GM23338 (cell line): ENCODE data around the gene FHL2. TPM values are rescaled to one million over a fixed set of nuclear protein-coding genes. Genes with fewer than 3 reads are reported as not detected.

Source experiments
- ATAC-seq: fragments of 200-7000 bp; cut with Tn5 transposase; 3 replicates; pipeline ENCODE4 v1.9.1; 2020
- DNase-seq: peaks from one replicate; pipeline ENCODE4 v3.0.0-alpha.2; 2015; ENCODE audit warnings: low spot score
- H2AFZ ChIP-seq: fragments of 200-600 bp; sonication (generic); 2 replicates; pipeline ENCODE4 v1.8.0; 2016; ENCODE audit warnings: antibody characterized with exemption, mild to moderate bottlenecking, moderate library complexity
- H3F3A ChIP-seq: fragments of 200-600 bp; sonication (generic); replicated peaks from 2 replicates; pipeline ENCODE4 v1.8.0; 2017; ENCODE audit warnings: antibody characterized with exemption, mixed run types, low read depth
- H3K27ac ChIP-seq: fragments of 200-600 bp; sonication (generic); 2 replicates; pipeline ENCODE4 v1.6.1; 2016; ENCODE audit warnings: low read depth
- H3K27me3 ChIP-seq: fragments of 200-600 bp; sonication (generic); 2 replicates; pipeline ENCODE4 v1.8.0; 2016; ENCODE audit warnings: mild to moderate bottlenecking, mixed run types, moderate library complexity; ENCODE audit not compliant: insufficient read depth
- H3K36me3 ChIP-seq: fragments of 200-600 bp; sonication (generic); 2 replicates; pipeline ENCODE4 v1.8.0; 2016; ENCODE audit warnings: mild to moderate bottlenecking; ENCODE audit not compliant: insufficient read depth
- H3K4me1 ChIP-seq: fragments of 200-600 bp; sonication (generic); 2 replicates; pipeline ENCODE4 v1.8.0; 2016; ENCODE audit warnings: mild to moderate bottlenecking, moderate library complexity; ENCODE audit not compliant: insufficient read depth
- H3K4me2 ChIP-seq: fragments of 200-600 bp; sonication (generic); 2 replicates; pipeline ENCODE4 v1.7.1; 2017; ENCODE audit warnings: mixed run types
- H3K4me3 ChIP-seq: fragments of 200-600 bp; sonication (generic); 2 replicates; pipeline ENCODE4 v1.6.1; 2016; ENCODE audit warnings: mixed run types
- H3K79me2 ChIP-seq: fragments of 200-600 bp; sonication (generic); replicated peaks from 2 replicates; pipeline ENCODE4 v1.8.0; 2017; ENCODE audit warnings: mild to moderate bottlenecking; ENCODE audit not compliant: insufficient read depth
- H3K9me2 ChIP-seq: fragments of 200-600 bp; sonication (generic); 2 replicates; pipeline ENCODE4 v1.8.0; 2017; ENCODE audit not compliant: insufficient read depth
- H4K20me1 ChIP-seq: fragments of 200-600 bp; sonication (generic); replicated peaks from 2 replicates; pipeline ENCODE4 v1.8.0; 2017; ENCODE audit warnings: mild to moderate bottlenecking; ENCODE audit not compliant: insufficient read depth
- H3K27ac Mint-ChIP-seq: 2 replicates; pipeline ENCODE4 v1.8.0; 2020; ENCODE audit warnings: inconsistent platforms, mild to moderate bottlenecking, moderate library complexity, mixed read lengths
- H3K27me3 Mint-ChIP-seq: 3 replicates; pipeline ENCODE4 v1.8.0; 2022; ENCODE audit warnings: low read depth, mild to moderate bottlenecking, moderate library complexity, mixed read lengths, inconsistent platforms; ENCODE audit not compliant: insufficient read depth, poor library complexity
- H3K36me3 Mint-ChIP-seq: 3 replicates; pipeline ENCODE4 v1.8.0; 2021; ENCODE audit warnings: low read depth, mild to moderate bottlenecking, inconsistent platforms, moderate library complexity, mixed read lengths
- H3K4me1 Mint-ChIP-seq: 3 replicates; pipeline ENCODE4 v1.8.0; 2020; ENCODE audit warnings: mild to moderate bottlenecking, inconsistent platforms, mixed read lengths
- H3K4me3 Mint-ChIP-seq: 3 replicates; pipeline ENCODE4 v1.8.0; 2021; ENCODE audit warnings: moderate library complexity, mild to moderate bottlenecking, inconsistent platforms, mixed read lengths
- H3K9me3 Mint-ChIP-seq: 3 replicates; pipeline ENCODE4 v1.8.0; 2020; ENCODE audit warnings: moderate library complexity, mild to moderate bottlenecking, inconsistent platforms, mixed read lengths
- CREB1 ChIP-seq: fragments of 250-450 bp; sonication (Bioruptor Pico); IDR thresholded peaks from 2 replicates; pipeline ENCODE4 v1.5.0; 2020; ENCODE audit warnings: low read depth, mild to moderate bottlenecking, moderate library complexity
- CTCF ChIP-seq, 2 experiments: fragments of 200-600 bp in 1 of 2; sonication (generic) in 1 of 2; conservative IDR thresholded peaks; 2 replicates each; pipeline versions ENCODE4 v1.5.1 to v1.6.1; 2016 to 2017; ENCODE audit warnings: antibody characterized with exemption in 2 of 2, low read depth in 2 of 2, mild to moderate bottlenecking in 2 of 2, moderate library complexity in 1 of 2
- ETS1 ChIP-seq: IDR thresholded peaks from 2 replicates; pipeline ENCODE4 v1.6.1; 2016; ENCODE audit warnings: antibody characterized with exemption
- EZH2 ChIP-seq: fragments of 200-600 bp; sonication (generic); IDR thresholded peaks from one replicate; pipeline ENCODE4 v1.8.0; 2017; ENCODE audit warnings: antibody characterized with exemption, mild to moderate bottlenecking, low read depth; ENCODE audit not compliant: unreplicated experiment
- EZH2phosphoT487 ChIP-seq: fragments of 200-600 bp; sonication (generic); IDR thresholded peaks from one replicate; pipeline ENCODE4 v1.8.1; 2018; ENCODE audit warnings: antibody characterized with exemption; ENCODE audit not compliant: unreplicated experiment
- JUNB ChIP-seq: IDR thresholded peaks from one replicate; pipeline ENCODE4 v1.6.1; 2016; ENCODE audit warnings: antibody characterized with exemption; ENCODE audit not compliant: unreplicated experiment
- NANOG ChIP-seq: IDR thresholded peaks from 2 replicates; pipeline ENCODE4 v1.6.1; 2016; ENCODE audit warnings: antibody characterized with exemption, borderline replicate concordance
- POLR2AphosphoS5 ChIP-seq: IDR thresholded peaks from 2 replicates; pipeline ENCODE4 v1.6.1; 2016; ENCODE audit warnings: antibody characterized with exemption, low read depth
- REST ChIP-seq: IDR thresholded peaks from one replicate; pipeline ENCODE4 v1.6.1; 2018; ENCODE audit warnings: antibody characterized with exemption; ENCODE audit not compliant: unreplicated experiment
- STAT1 ChIP-seq: IDR thresholded peaks from one replicate; pipeline ENCODE4 v1.6.1; 2016; ENCODE audit warnings: antibody characterized with exemption; ENCODE audit not compliant: unreplicated experiment
- ZNF114 ChIP-seq: fragments of 250-450 bp; sonication (Bioruptor Pico); IDR thresholded peaks from 2 replicates; pipeline ENCODE4 v1.5.0; 2020; ENCODE audit warnings: mild to moderate bottlenecking, moderate library complexity
- ZNF331 ChIP-seq: fragments of 250-450 bp; sonication (Bioruptor Pico); IDR thresholded peaks from 2 replicates; pipeline ENCODE4 v1.5.0; 2020; ENCODE audit warnings: low read depth, mild to moderate bottlenecking, moderate library complexity
- ZNF462 ChIP-seq: fragments of 250-450 bp; sonication (Bioruptor Pico); IDR thresholded peaks from 2 replicates; pipeline ENCODE4 v1.5.0; 2020; ENCODE audit warnings: mild to moderate bottlenecking, moderate library complexity
- polyA plus RNA-seq: library from polyadenylated mRNA; unstranded; fragments of >200 nt; fragmentation: Nextera tagmentation; extraction: Ambion mirVana; gene quantifications from 2 replicates; pipeline ENCODE4 v1.2.1, GENCODE V29; 2016
- total RNA-seq: library from RNA; depleted of rRNA; stranded (reverse); fragments of >200 nt; shearing (Covaris generic); gene quantifications from 2 replicates; pipeline ENCODE4 v1.2.3, GENCODE V29; 2014

FHL2 gene
- total and polyA plus RNA-seq, 2 experiments from 2014 or later, result 29.0 to 30.9 TPM

- H3K79me2 ChIP-seq, result peaks cover 29% of the 10 kb centered on the region
- TF ChIP-seq NANOG (no peak), EZH2 (no peak), ZNF114 (CRISPR knock-in tag) (no peak), CREB1 (CRISPR knock-in tag) (no peak), EZH2phosphoT487 (no peak), REST (no peak), ZNF462 (no peak), CTCF (conservative IDR thresholded peaks at IDR 0.05; ENCODE audit: low read depth in 2 of 2) (no peak), JUNB (no peak), ETS1 (no peak), STAT1 (no peak), ZNF331 (CRISPR knock-in tag) (no peak), POLR2AphosphoS5 (no peak)
- H4K20me1 ChIP-seq, result no peaks in the 10 kb centered on the region
- Mint-ChIP-seq H3K36me3 (peaks cover 16% of the 10 kb centered on the region; the same call in 2 of the 3 replicates), H3K4me3 (peak overlapping the region; percentile 44; the same call in 1 of the 3 replicates), H3K4me1 (peaks cover 30% of the 10 kb centered on the region), H3K27ac (no peak overlapping the region), H3K27me3 (peaks cover 31% of the 10 kb centered on the region), H3K9me3 (peaks cover 6% of the 10 kb centered on the region; the same call in 2 of the 3 replicates)
- H2AFZ ChIP-seq, result no peak overlapping the region
- no peak overlapping the region for H3K4me2 ChIP-seq
- H3K4me1 ChIP-seq, result peaks cover 10% of the 10 kb centered on the region
- H3F3A ChIP-seq, result peaks cover 4% of the 10 kb centered on the region; the same call in 1 of the 2 replicates
- peaks cover 26% of the 10 kb centered on the region for H3K27me3 ChIP-seq
- DNase-seq, result no peak
- H3K27ac ChIP-seq, result no peak overlapping the region
- H3K9me2 ChIP-seq, result no peaks in the 10 kb centered on the region
- 0 out of 2 replicates have a peak overlapping the region, but pooled peaks have one; percentile 96 for H3K4me3 ChIP-seq
- no peaks in the 10 kb centered on the region for H3K36me3 ChIP-seq
- ATAC-seq, result no peak
These were observed 1.3 kb upstream of the FHL2 start for GRCh38 chr2:105400138-105400540.
